CD4-positive, alpha-beta T cell treated with Interleukin-4 for 4 hours (primary cell): ENCODE data around the gene CHML.

Experiments used
- DNase-seq: peaks from one replicate; pipeline ENCODE4 v3.0.0-alpha.2; 2020

CHML gene

GRCh38 chr1:241615043-241615974 is 24.9 kb downstream of the CHML start:
- DNase-seq, result no peak

DNA sequence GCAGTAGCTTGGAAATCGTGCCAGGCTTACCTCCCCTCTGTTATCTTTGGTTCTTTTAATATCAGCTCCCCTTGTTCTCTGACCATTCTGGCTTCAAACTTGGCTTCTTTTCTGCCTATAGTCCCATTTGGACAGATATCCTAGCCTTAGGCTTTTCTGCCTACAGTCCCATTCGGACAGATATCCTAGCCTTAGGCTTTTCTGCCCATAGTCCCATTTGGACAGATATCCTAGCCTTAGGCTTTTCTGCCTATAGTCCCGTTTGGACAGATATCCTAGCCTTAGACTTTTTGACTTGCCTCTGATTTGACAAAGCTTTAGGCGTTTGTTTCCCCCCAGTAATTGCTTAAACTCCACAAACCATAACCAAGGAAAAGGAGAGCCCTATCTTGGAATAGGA is 25.6 kb downstream of the CHML start:
- DNase-seq, result no peak

GRCh38 chr1:241614144-241614543 is 26.0 kb downstream of the CHML start:
- no peak for DNase-seq

DNA sequence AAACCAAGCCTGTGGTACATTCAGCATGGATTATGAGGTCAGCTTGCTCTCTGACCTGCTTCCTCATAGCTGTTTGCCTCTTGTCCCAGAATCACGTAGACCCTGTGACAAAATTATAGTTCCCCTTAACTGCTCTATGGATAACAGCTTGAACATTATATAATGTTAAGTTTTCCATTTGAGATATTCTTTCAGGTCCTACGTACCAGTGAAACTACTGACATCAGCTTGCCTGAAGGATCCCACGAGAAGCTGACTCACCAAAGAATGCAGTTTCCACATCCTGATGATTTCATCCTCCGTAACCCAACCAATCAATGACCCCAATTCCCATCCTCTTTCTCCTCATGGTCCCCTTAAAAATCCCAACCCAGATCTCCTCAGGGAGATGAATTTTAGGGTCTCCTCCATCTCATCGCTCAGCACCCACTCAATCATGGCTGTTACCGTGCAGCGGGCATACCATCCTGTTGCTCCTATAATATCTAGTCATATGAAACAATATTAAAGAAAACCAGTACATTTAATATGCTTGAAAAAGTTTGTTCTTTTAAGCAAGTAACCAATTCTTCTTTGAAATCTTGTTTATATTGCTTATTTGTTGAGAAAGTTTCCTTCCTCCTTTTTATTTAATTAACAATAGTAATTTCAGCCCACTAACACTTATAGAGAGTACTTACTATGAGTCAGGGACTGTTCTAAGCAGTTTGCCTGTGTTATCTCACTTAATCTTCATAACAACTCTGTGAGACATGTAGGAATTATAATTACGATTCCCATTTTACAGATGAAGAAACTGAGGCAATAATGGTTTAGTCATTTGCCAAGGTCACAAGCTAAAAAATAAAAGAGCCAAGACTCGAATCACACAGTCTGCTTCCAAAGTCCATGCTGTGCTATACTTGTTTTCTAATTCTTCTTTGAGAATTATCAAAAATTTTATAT is 27.4 kb downstream of the CHML start:
- DNase-seq, result no peak

GRCh38 chr1:241611736-241612135 is 28.4 kb downstream of the CHML start:
- DNase-seq, result no peak

GRCh38 chr1:241611063-241611462 is 29.1 kb downstream of the CHML start:
- DNase-seq, result peak; percentile 74

- DNase-seq, result no peak
Observed at GRCh38 chr1:241610056-241610815, 29.9 kb downstream of the CHML start.

DNA sequence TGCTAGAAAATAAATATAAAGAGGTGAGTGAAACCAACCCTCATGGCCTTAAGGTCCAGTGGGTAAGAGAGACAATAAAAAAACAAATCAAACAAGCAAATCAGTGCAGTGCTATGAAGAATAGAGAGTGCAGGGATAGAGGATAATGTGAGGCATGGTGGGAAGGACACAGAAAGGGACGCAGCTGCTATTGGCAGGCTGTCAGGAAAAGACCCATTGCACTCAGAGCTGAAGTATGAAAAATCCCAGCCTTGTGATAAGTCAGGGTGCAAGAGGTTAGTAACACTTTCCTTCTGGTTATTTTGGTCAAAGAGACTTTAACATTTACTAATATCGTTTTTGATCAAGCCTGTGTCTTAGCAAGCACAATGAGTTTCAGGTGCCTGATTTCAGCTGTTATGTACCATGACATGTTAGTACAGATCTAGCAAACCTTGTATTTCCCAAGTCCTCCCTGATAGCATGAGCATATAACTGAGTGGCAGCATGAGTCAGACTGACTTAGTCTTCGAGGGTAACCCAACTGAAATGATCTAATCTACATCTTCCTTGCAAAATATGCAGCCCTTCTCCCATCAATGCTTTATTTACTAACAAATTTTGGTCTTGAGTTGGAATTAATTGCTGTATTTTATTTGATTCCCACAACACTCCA is 31.7 kb downstream of the CHML start:
- no peak for DNase-seq

DNA sequence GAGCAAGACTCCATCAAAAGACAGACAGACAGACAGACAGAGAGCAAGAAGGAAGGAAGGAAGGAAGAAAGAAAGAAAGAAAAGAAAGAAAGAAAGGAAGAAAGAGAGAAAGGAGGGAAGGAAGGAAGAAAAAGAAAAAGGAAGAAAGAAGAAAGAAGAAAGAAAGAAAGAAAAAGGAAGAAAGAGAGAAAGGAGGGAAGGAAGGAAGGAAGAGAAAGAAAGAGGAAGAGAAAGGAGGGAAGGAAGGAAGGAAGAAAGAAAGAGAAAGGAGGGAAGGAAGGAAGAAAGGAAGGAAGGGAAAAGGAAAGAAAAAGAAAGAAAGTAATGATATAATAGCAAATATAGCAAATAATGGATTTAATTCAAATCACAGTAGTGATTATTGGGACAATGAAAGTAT is 32.7 kb downstream of the CHML start:
- no peak for DNase-seq

- no peak for DNase-seq
Observed at GRCh38 chr1:241606544-241606943, 33.6 kb downstream of the CHML start.

DNA sequence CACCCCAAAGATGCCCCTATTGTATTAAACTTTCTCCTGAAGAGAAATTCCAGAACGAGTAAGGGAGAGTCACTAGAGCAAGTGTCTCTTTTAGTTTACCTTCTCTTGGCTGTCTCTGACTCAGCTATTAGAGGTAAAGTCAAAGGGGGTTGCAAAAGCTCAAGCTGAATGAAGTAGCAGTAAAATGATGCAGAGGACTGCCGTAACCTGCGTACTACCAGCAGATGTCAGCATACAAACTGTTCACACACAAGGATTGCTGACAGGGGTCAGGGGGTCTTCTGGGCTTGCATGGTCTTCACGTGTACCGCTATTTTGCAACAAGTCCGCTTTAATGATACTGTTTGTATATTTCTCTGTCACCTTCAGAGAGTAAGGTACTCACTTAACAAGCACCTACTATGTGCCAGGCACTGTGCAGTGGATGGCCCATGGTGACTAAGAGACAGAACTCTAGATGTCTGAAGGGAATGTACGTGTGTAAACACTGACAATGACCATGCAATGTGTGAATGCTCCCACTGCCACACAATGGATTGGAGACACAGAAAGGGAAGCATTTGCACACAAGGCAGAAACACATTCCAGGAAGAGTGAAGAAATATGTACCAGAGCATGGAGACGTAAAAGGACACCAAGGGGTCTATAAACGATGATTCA is 34.9 kb downstream of the CHML start:
- DNase-seq, result no peak

GRCh38 chr1:241603731-241604245 is 36.4 kb downstream of the CHML start:
- DNase-seq, result no peak

GRCh38 chr1:241600496-241600901 is 39.7 kb downstream of the CHML start:
- DNase-seq, result no peak

GRCh38 chr1:241598249-241598648 is 41.9 kb downstream of the CHML start:
- DNase-seq, result no peak

DNA sequence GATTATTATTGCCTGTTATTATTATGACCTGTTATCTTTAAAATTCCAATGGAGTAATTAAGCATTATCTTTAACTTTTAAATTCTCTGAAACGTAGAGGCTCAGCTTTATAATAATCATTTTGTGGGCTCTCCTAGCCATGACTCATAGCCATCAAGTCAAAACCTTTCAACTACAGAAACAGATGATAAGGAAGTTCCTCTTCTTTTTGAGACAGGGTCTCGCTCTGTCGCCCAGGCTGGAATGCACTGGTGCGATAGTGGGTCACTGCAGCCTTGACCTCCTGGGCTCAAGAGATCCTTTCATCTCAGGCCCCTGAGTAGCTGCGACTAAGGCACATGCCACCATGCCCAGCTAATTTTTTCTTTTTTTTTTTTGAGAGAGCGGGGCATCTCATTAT is 43.5 kb downstream of the CHML start:
- no peak for DNase-seq

DNA sequence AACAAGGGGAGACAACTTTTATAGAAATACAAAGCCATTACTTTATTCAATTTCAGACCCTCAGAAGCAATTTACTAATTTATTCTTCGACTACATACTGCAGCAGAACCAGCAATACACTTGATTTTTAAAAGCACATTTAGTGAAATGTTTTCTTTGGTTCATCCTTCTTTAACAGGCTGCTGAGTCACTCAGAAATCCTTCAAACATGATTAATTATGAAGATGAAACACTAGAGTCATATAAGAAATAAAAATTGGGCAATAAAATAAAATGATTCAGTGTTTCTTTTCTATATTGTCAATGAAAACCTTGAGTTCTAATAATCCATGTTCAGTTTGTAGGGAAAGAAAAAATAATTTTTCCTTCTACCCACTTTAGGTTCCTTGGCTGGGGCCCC is 47.0 kb downstream of the CHML start:
- DNase-seq, result no peak

- no peak for DNase-seq
Observed at GRCh38 chr1:241592273-241592958, 47.8 kb downstream of the CHML start.

DNA sequence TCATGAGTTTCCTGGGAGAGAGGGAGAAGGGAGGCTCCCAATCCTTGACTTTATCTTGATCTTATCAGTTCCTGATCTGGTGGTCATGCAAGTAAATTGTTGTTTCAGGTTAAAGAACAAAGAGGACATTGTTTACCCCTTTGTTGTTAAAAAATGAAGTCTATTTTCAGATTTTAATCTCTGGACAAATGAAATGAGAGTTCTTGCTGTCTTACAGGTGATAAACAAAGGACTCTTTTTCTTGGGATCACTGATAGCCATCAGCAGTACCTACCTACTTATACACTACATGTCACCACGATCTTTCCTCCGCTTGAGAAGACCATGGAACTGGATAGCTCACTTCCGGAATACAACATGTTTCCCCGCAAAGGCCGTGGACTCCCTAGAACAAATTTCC is 48.4 kb downstream of the CHML start:
- DNase-seq, result no peak

GRCh38 chr1:241591317-241591716 is 48.9 kb downstream of the CHML start:
- DNase-seq, result no peak

DNA sequence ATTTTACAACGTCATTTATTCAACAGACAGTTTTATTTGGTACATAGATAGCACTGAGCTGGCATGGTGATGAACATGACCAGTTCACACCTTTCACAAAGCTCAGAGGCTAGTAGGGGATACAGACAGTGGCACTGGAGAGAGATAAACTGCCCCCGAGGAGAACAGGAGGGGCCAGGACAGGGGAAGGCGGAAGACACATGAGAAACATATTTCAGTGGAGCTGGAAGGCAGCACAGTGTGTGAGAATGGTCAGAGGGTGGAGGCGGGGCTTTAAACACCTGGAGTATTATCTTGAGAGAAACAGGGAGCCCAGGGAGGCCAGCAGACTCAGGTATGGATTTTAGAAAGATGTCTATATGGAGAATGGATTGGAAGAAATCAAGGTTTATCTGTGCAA is 49.5 kb downstream of the CHML start:
- no peak for DNase-seq
